Fibroblast of peridontal ligament (primary cell): ENCODE data around the gene PKD2.

Source experiments
- DNase-seq: peaks from one replicate; pipeline ENCODE4 v3.0.0-alpha.2; 2010; ENCODE audit errors: extremely low read depth

Gene PKD2

DNA sequence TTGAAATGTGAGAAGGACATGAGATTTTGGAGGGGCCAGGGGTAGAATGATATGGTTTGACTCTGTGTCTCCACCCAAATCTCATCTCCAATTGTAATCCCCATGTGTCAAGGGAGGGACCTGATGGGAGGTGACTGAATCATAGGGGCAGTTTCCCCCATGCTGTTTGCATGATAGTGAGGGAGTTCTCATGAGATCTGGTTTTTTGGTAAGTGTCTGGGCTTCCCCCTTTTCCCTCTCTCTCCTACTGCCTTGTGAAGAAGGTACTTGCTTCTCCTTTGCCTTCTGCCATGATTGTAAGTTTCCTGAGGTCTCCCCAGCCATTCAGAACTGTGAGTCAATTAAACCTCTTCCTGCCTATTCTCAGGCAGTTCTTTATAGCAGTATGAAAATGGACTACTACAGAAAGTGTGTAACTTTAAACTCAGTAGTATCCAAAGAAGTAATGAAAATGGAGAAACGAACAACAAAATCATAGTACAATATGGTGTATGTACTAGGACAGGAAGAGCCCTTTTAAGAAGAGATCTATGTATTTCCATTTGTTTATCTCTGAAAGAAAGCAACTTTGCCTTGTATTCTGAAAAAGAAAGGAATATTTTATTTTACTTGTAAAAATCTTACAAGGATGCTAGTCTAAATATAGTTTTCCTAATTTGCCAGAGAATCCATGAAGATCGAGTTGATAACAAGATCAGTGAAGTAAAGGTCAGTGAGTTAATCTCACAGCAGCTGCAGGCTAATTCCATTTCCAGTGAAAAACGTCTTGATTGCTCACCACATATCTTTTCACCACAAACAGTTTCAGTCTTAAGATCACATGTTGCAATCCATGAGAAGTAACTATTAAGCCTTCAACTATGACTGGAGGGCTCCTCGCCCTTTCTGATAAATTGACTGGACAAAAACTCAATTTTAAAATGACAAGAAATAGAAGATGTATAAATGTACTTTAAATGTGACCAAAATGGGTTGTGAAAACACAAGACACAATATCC, 20.5 kb downstream of the PKD2 start:
- peak; percentile 96 for DNase-seq

DNA sequence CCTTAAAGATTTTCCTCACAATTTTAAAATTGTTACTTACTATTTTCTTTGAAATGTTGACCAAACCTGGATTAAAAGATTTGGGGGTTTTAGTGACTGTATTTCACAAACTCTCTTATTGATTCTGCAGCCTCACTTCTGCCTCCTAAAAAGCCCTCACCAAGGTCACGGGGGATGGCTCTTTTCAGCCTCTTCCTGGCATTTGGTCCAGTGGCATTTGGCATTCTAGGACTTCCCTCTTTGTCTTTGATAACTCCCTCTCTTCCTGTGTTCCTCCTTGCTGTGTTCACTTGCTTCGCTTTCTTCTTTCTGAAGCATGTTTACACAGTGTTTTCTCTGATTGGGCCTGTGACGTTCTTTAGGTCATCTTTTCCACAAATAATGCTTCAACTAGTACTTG, 21.5 kb downstream of the PKD2 start:
- no peak for DNase-seq

DNA sequence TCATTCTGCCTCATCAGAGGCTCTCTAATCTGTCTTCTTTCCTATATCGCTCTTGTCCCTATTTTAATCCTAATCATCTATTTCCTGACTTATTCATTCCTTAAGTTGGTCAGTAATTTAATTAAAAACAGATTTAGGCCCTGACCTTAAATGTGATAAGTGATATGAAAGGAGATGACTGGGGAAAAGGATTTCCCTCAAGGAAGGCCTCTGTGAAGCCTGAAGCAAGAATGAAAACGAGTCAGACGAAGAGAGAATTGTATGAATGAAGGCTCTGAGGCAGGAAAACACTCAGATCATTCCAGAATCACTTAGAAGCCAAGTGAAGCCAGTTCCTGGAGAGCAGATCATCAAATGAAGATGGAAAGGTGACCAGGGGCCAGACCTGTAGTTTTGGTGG, 22.1 kb downstream of the PKD2 start:
- DNase-seq = peak; percentile 37

DNA sequence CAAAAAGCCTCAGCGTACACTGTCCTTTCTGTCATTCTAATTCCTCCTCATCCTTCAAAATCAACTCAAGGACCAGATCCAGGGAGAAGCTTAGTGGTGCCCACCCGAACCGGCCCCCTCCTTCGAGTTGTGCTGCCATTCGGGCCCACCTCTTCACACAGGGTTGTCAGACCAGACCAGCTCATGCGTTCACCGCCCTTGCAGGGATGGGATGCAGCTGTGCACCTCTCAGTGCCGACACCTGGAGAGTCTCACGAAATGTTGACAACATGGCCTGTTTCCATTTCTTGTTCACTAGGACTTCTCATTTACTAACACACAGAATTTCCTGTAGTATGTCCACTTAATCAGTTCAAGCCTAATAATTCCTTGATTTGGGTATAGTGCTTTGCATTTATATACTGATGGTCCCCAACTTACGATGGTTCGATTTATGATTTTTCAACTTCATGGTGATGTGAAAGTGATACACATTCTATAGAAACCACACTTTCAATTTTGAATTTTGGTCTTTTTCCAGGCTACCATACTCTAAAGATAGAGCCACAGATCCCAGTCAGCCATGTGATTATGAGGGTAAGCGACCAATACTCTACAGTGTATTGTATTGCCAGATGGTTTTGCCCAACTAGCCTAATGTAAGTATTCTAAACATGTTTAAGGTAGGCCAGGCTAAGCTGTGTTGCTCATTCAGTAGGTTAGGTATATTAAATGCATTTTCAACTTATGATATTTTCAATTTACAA, 23.3 kb downstream of the PKD2 start:
- no peak for DNase-seq

DNA sequence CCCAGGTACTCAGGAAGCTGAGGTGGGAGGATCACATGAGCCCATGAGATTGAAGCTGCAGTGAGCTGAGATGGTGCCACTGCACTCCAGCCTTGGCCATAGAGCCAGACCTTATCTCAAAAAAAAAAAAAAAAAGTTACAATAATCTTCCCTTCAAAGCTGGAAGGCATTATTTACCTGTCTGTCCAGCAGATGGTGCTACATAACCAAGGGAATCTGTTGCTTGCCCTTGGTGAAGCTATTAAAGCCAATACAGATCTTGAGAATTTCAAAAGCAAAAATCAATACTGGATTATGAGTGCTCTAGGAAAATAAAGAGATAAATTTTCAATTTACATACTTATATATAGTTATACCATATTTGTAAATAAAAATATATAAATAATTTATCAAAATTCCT, 25.9 kb downstream of the PKD2 start:
- peak; percentile 80 for DNase-seq

DNA sequence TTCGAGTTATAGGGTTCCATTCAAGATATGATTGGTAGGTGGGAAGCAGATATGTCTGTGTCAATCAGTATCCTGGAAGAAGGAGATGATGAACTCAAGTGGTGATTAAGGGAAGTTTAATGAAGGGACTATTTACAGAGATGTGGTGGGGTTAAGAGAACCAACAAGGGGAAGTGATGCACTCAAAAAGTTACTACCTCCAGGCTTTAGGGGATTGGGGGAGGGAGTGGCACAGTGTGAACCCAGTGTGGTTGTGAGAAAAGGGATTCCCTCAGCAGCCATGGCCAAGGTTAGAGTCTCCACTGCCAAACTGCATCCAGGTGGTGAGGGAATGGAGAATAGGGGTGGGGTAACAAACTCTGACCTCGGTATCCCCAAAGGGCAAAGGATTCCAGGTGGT, 27.9 kb downstream of the PKD2 start:
- no peak for DNase-seq

DNA sequence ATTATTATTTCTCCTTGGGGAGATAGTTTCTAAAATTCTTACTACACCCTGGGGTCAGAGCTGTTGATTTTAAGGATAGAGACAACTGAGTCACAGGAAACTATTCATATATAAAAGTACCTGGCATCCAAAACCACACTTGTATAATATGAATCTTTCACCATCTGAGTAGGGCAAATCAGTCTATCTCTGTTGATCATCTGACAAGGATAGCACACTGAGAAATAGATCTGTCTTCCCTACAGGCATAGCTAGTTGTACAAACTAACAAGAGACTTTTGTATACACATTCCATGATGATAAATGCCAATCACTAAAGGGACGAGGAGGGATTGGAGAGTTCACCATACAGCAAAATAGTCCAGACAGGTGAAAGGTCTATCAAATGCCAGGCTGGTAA, 30.0 kb downstream of the PKD2 start:
- no peak for DNase-seq

DNA sequence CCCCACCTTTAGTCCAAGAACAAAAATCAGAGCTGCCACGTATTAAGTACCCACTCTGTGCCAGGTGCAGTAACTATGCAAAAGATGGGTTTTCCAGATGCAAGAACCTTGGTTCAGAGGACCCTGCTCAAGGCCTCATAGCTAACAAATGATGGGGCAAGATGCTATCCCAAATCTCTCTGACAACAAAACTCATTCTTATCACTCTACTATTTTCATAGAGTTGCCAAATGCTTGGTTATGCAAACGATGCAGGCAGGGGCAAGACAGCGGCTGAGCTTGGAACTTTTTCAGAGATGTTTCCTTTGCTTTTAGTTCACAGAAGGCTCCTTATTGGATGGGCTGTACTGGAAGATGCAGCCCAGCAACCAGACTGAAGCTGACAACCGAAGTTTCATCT, 30.5 kb downstream of the PKD2 start:
- DNase-seq = no peak

DNA sequence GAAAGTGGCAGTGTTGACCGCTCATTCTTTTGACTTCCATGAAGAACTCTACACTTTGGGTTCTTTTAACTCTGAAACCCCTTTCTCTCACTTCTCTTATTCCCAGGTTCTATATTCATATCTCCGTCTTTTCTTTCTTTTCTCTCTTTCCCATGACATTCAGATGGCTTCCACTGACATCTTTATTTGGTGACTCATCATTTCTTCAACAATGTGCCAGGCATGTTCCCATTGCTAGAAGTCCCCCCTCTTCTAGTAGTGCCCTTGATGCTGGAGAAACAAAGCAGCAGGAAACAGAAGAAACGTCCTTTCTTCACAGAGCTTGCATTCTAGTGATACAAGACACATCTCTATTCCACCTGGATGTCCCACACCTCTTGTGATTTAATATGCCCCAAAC, 33.3 kb downstream of the PKD2 start:
- no peak for DNase-seq

DNA sequence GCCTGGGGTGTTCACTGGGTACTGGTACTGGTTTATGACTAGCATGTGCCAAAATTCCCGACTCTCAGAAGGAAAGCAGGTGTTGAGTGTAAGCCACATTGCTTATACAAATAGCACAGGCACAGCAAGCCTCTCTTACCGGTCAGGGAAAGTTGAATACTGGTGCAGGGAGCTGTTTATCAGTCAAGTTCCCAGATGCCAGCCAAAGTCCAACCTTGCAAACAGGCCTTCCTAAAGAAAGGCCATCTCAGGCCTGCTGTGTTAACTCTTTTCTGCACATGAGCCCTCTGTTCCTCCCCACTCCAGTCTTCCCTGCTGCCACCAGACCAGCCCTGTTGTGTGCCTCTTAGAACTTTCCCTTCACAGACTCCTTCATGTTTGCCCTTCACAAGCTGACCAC, 34.2 kb downstream of the PKD2 start:
- DNase-seq = no peak

DNA sequence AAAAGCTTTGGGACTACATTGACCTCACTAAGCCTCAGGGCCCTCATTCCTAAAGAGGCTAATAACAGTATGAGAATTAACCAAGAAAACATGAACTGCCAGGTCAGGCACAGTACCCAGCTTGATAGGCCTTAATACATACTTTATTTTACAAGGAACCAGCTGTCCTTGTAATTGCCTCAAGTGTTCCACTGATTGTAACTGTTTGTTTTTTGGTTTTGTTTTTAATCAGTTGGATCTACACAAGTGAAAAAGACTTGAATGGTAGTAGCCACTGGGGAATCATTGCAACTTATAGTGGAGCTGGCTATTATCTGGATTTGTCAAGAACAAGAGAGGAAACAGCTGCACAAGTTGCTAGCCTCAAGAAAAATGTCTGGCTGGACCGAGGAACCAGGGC, 35.6 kb downstream of the PKD2 start:
- no peak for DNase-seq

DNA sequence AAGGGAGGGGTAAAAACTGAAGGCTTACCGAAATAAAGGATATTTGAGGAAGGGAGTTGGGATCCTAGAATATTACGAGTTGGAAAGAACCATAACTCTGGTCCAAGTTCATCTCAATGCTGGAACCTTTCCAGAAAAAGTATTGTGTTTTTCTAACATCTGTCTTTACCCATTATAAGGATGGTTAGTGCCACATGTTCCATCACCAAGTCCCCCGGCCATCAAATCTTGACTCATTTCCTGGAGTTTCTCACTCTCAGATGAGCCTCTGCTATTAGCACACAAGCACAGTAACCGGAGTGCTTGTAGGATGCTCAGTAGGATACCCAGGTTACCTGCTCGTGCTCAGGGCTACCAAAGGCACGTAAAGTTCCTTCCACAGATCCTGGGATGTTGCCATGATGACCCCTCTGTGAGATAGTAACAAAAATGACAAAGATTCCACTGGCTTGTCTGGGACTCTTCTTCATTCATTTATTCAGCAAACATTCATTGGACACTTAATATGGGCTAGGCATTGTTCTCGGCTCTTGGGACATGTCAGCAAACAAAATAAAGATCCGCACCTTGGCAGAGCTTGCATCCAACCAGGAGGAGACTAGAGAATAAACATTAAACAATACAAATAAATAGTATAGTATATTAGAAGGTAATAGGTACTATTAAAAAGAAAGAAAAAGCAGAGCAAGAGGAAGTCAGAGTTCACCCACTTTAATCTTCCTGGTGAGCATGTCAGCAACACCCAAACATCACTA, 36.3 kb downstream of the PKD2 start:
- DNase-seq = no peak

DNA sequence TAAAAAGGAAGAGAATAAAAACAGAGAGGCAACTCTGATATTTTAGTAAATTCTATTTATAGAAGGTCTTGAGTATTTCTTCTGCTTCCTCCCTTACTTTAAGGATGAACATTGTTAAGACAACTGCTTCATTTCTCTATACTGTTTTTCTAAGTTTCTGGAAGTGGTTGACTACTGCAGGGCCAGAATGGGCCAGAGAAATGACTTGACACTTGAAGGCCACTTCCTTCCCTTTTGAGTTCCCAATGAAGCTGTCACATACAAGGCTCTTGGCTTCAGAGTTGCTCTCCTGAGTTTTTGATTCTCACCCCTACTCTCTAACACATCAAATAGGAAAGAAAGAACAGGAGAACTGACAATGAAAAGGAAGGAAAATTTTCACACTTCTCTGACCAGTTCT, 37.6 kb downstream of the PKD2 start:
- no peak for DNase-seq

DNA sequence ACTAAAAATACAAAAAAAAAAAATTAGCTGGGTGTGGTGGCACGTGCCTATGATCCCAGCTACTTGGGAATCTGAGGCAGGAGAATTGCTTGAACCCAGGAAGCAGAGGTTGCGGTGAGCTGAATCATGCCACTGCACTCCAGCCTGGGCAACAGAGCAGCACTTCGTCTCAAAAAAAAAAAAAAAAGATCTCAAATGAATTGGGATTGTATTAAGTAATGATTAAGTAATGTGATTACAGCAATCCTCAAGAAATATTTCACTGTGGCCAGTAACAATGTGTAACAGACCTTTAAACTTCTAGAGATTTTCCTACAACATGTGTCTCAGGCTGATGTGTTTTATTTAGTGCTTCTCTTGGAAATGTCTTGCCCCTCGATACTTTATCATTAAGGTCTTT, 46.8 kb downstream of the PKD2 start:
- DNase-seq = no peak

DNA sequence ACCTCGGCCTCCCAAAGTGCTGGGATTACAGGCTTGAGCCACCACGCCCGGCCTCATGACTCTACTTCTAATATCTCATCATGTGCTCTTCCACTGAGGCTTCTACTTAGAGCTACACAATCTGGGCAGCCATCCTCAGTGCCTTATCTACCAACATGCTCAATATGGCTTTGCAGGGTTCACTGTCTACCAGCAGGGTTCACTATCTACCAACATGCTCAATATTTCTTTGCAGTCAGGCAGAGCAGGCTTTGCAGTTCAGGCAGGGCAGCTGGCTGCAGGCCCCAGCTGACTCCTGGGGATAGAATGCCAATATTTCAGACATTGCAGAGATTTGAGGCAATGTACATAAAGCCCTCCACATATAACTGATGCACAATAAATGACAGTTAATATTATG, 47.5 kb downstream of the PKD2 start:
- DNase-seq = peak; percentile 77

DNA sequence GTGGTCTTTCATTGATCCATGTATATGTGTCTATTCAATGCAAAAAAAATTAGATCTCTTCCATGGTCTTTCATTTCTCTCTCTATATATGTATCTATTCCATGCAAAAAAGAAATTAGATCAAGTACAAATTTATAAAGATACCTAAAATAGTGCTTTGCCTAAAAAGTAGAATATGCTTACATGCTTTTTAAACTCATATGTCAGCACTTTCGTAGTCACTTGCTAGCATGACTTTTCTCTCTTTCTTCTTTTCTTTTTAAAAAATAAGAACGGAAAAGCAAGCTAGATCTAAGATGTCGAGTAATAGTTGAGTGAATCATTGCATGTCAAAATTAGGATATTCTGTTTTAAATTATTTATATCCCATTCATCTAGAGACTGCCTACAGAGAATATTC, 50.9 kb downstream of the PKD2 start:
- no peak for DNase-seq

DNA sequence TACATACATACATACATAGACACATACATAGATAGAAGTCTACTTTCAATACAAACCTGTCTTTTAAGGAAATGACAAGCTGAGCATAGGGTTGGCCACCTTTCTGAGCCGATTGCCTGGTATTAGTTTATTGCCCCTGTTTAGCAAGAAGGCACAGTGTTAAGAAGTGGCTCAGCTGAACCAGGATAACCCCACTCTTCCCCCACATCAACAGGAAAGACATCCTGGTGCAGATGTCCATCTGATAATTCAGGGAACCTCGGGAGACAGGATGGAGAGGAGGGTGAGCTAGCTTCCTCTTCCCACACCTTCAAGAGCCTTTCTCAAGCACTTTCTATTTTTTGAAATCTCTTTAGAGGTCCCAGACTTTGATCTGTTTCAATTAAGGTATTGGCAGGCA, 52.3 kb downstream of the PKD2 start:
- no peak for DNase-seq

DNA sequence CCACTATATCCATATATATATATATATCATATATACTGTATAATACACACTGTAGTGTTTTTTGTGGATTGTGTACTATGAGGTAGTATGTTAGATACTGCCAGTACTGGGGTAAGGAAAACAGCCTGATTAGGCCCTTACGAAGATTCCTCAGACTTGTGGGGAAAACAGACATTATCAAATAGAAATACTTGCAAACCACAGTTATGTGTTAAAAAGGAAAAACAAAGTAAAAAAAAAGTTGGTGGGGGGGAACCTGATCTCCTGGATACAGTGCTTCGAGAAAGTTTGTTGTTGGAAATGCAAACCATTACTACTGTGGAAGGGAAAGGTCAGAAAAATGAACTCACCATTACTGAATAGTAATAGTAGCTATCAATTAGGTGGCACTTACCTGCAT, 53.0 kb downstream of the PKD2 start:
- no peak for DNase-seq

DNA sequence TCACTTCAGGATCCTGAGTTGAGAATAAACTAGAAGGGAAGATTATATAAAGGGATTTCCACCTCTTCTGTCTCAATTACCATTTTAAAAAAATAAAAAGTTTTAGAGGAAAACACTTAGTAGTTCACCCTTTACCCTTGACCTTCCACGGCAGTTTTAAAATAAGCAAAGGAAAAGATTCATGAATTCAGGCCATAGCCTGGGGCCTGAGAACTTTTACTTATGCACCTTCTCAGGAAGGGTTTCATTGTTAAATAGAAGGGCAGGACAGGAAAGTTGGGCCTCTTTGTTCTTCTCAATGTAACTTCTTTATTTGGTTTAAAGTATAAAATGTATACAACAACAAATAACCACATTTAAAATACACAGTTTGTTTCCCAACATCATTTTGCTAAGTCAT, 54.9 kb downstream of the PKD2 start:
- DNase-seq = no peak

DNA sequence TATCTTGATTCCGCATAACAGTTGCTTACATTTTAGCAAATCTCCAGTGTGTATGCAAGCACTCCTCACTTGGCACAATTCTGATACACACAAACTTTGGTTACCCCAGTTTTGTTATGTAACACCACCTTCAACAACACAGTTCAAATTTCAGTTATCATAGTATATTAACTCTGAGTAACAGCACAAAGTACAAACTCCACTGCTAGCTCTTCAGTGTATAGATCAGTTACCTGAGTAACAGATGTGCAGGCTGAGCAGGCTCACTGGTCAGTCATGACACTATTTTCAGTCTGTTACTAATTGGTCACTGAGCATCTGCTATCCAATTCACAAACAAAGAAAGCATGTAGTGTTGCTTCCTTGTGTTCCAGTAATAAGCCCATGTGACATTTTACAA, 55.4 kb downstream of the PKD2 start:
- no peak for DNase-seq

DNA sequence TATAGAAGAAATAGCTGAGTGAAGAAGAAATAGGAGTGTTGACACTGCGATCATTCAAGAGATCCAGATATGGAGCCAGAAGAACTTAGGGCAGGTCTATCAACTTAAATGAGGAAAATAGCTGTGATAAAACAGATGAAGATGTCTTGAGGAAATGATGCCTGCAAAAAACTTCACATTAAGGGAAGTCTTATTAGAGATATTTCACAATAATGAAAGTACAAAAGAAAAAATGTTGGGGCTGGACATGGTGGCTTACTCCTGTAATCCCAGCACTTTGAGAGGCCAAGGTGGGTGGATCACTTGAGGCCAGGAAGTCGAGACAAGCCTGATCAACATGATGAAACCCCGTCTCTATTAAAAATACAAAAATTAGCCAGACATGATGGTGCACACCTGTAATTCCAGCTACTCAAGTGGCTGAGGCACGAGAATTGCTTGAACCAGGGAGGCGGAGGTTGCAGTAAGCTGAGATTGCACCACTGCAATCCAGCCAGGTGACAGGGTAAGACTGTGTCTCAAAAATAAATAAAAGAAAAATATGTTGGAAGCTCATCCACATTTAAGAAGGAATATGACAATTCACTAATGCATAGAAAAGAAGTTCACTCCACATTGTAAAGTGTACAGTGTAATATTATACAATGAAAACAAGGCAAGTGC, 56.3 kb downstream of the PKD2 start:
- DNase-seq = no peak

DNA sequence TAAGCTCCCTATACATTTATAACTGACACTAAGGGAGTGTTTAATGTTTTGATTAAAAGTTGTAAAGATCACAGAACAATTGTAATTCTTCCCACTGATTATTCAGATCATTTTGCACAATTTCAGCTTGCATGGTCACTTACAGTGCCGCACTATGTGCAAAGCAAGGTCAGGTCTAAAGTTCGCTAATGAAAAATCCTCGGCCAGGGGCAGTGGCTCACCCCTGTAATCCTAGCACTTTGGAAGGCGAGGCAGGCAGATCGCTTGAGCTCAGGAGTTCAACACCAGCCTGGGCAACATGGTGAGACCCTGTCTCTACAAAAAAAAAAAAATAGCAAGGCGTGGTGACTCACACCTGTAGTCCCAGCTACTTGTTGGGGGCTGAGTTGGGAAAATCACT, 57.0 kb downstream of the PKD2 start:
- no peak for DNase-seq
